ENCODE results near the gene CEP76.

GRCh38 chr18:12699747-12700146 is 2.8 kb downstream of the CEP76 start:
- no peak for TF ChIP-seq CTCF (IDR thresholded peaks at IDR 0.05)
- no peak for TF ChIP-seq POLR2A (IDR thresholded peaks at IDR 0.05)
